Body of pancreas (tissue), 4 donors: Measurements from ENCODE around the gene OR5H15.

ENCODE experiments used
- CTCF ChIP-seq, 7 experiments: fragments of 450-650 bp in 4 of 7; fragments of 200-600 bp in 3 of 7; sonication (generic) in 3 of 7; IDR thresholded peaks; one replicate each; pipeline ENCODE4 v1.5.1; 2016 to 2019; ENCODE audit warnings: antibody characterized with exemption in 7 of 7
- POLR2A ChIP-seq, 3 donors: fragments of 450-650 bp; IDR thresholded peaks; one replicate each; pipeline ENCODE4 v1.6.1; 2016; ENCODE audit warnings: antibody characterized with exemption in 3 of 3, mild to moderate bottlenecking in 2 of 3

DNA sequence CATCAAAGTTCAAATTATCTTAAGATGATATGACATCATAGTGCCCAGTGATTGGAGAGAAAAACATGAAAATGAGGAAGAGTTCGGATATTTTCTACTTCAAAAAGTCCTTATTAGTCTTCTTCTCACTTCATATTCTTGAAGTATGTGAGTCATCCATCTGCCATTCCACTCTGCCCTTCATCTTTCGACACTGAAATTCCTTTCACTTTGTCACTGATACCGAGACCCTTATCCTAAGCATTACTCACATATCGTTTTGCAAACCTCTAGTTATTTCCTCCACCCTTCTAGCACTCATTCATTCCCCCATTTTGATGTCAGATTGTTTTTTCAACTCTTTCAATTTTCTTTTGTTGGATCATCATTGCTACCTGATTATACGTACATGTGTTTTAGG lies 15.3 kb upstream of the OR5H15 start:
- TF ChIP-seq CTCF (IDR thresholded peaks at IDR 0.05) (no peak), POLR2A (IDR thresholded peaks at IDR 0.05) (no peak)
